ENCODE results near the gene MAML3.

GRCh38 chr4:139959396-139959795, 194.6 kb downstream of the MAML3 start:
- TF ChIP-seq CTCF (IDR thresholded peaks at IDR 0.05; ENCODE audit: low read length), result no peak
- no peak for TF ChIP-seq EZH2 (IDR thresholded peaks at IDR 0.05; ENCODE audit: borderline replicate concordance, low read length)
